MM.1S (cell line): ENCODE data around the gene CFAP73.

ENCODE experiments used
- DNase-seq: peaks from one replicate; pipeline ENCODE4 v3.0.0-alpha.2; 2015
- H2AFZ ChIP-seq: fragments of 300-600 bp; sonication (generic); 2 replicates; pipeline ENCODE4 v1.6.0; 2016; ENCODE audit warnings: antibody characterized with exemption, low read length
- H3F3A ChIP-seq: fragments of 300-600 bp; sonication (generic); 2 replicates; pipeline ENCODE4 v1.6.1; 2016; ENCODE audit warnings: mild to moderate bottlenecking, antibody characterized with exemption, low read length, moderate library complexity, mixed read lengths; ENCODE audit not compliant: insufficient read depth
- H3K27ac ChIP-seq: fragments of 300-600 bp; sonication (generic); 2 replicates; pipeline ENCODE4 v1.5.1; 2016; ENCODE audit warnings: mild to moderate bottlenecking, low read length
- H3K27me3 ChIP-seq: fragments of 300-600 bp; sonication (generic); replicated peaks from 2 replicates; pipeline ENCODE4 v1.6.0; 2016; ENCODE audit warnings: low read length; ENCODE audit not compliant: insufficient read depth
- H3K36me3 ChIP-seq: fragments of 300-600 bp; sonication (generic); replicated peaks from 2 replicates; pipeline ENCODE4 v1.6.1; 2016; ENCODE audit warnings: mild to moderate bottlenecking, low read length, mixed read lengths; ENCODE audit not compliant: insufficient read depth
- H3K4me1 ChIP-seq: fragments of 300-600 bp; sonication (generic); 2 replicates; pipeline ENCODE4 v1.6.1; 2016; ENCODE audit warnings: low read length, mixed read lengths
- H3K4me2 ChIP-seq: fragments of 300-600 bp; sonication (generic); 2 replicates; pipeline ENCODE4 v1.6.0; 2016; ENCODE audit warnings: low read depth, low read length
- H3K4me3 ChIP-seq: fragments of 300-600 bp; sonication (generic); 2 replicates; pipeline ENCODE4 v1.5.1; 2016; ENCODE audit warnings: low read length, mixed read lengths
- H3K79me2 ChIP-seq: fragments of 300-600 bp; sonication (generic); 2 replicates; pipeline ENCODE4 v1.6.1; 2016; ENCODE audit warnings: mixed run types, low read length, mixed read lengths
- H3K9ac ChIP-seq: fragments of 300-600 bp; sonication (generic); 2 replicates; pipeline ENCODE4 v1.6.1; 2016; ENCODE audit warnings: low read length, mixed read lengths
- H3K9me2 ChIP-seq: fragments of 300-600 bp; sonication (generic); replicated peaks from 2 replicates; pipeline ENCODE4 v1.6.1; 2016; ENCODE audit warnings: mild to moderate bottlenecking, low read length, mixed read lengths; ENCODE audit not compliant: insufficient read depth
- H3K9me3 ChIP-seq: fragments of 300-600 bp; sonication (generic); replicated peaks from 2 replicates; pipeline ENCODE4 v1.6.1; 2016; ENCODE audit warnings: mild to moderate bottlenecking, low read length, mixed read lengths; ENCODE audit not compliant: insufficient read depth
- H4K20me1 ChIP-seq: fragments of 300-600 bp; sonication (generic); 2 replicates; pipeline ENCODE4 v1.6.1; 2016; ENCODE audit warnings: mild to moderate bottlenecking, low read length, moderate library complexity, mixed read lengths; ENCODE audit not compliant: insufficient read depth
- CTCF ChIP-seq: fragments of 300-600 bp; sonication (generic); IDR thresholded peaks from 2 replicates; pipeline ENCODE4 v1.5.1; 2016; ENCODE audit warnings: antibody characterized with exemption, low read length, mixed read lengths
- EZH2 ChIP-seq: fragments of 300-600 bp; sonication (generic); optimal IDR thresholded peaks from 2 replicates; pipeline ENCODE3; 2017; ENCODE audit warnings: low read depth, mild to moderate bottlenecking, antibody characterized with exemption, low read length, mixed read lengths
- EZH2phosphoT487 ChIP-seq: fragments of 300-600 bp; sonication (generic); IDR thresholded peaks from 2 replicates; pipeline ENCODE4 v1.6.1; 2018; ENCODE audit warnings: antibody characterized with exemption, low read length

CFAP73 gene

GRCh38 chr12:113128802-113129663 is 20.5 kb upstream of the CFAP73 start:
- no peaks in the 10 kb centered on the region for H4K20me1 ChIP-seq
- no peaks in the 10 kb centered on the region for H3K4me1 ChIP-seq
- H3K36me3 ChIP-seq = no peaks in the 10 kb centered on the region
- H3K27me3 ChIP-seq = no peaks in the 10 kb centered on the region
- no peaks in the 10 kb centered on the region for H3K79me2 ChIP-seq
- no peaks in the 10 kb centered on the region for H3K9me2 ChIP-seq
- no peak overlapping the region for H2AFZ ChIP-seq
- DNase-seq = no peak
- no peak overlapping the region for H3K9ac ChIP-seq
- no peak overlapping the region for H3K4me2 ChIP-seq
- no peaks in the 10 kb centered on the region for H3F3A ChIP-seq
- no peak overlapping the region for H3K27ac ChIP-seq
- H3K9me3 ChIP-seq = no peaks in the 10 kb centered on the region
- TF ChIP-seq EZH2phosphoT487 = no peak
- no peak for TF ChIP-seq CTCF
- TF ChIP-seq EZH2 = no peak
- H3K4me3 ChIP-seq = no peak overlapping the region

- Histone ChIP-seq H3K9ac (no peak overlapping the region), H3K4me2 (no peak overlapping the region)
These were observed 19.7 kb upstream of the CFAP73 start for GRCh38 chr12:113129664-113130456.

GRCh38 chr12:113130457-113131135 is 18.9 kb upstream of the CFAP73 start:
- no peaks in the 10 kb centered on the region for H3K36me3 ChIP-seq
- no peak for TF ChIP-seq EZH2phosphoT487
- TF ChIP-seq CTCF = no peak
- no peak for TF ChIP-seq EZH2
- H3K27ac ChIP-seq = no peak overlapping the region
- H3K4me1 ChIP-seq = no peaks in the 10 kb centered on the region
- no peaks in the 10 kb centered on the region for H3F3A ChIP-seq
- H3K9ac ChIP-seq = no peak overlapping the region
- no peaks in the 10 kb centered on the region for H4K20me1 ChIP-seq
- no peaks in the 10 kb centered on the region for H3K9me3 ChIP-seq
- H3K27me3 ChIP-seq = no peaks in the 10 kb centered on the region
- H2AFZ ChIP-seq = no peak overlapping the region
- no peak overlapping the region for H3K4me2 ChIP-seq
- H3K79me2 ChIP-seq = no peaks in the 10 kb centered on the region
- H3K4me3 ChIP-seq = no peak overlapping the region
- H3K9me2 ChIP-seq = no peaks in the 10 kb centered on the region
- no peak for DNase-seq

More at GRCh38 chr12:113129664-113130456, 19.7 kb upstream of the CFAP73 start:
- no peaks in the 10 kb centered on the region for H3F3A ChIP-seq
- no peak for DNase-seq
- no peaks in the 10 kb centered on the region for H3K27me3 ChIP-seq
- H3K4me1 ChIP-seq = no peaks in the 10 kb centered on the region
- H3K4me3 ChIP-seq = no peak overlapping the region
- no peak overlapping the region for H3K27ac ChIP-seq
- no peaks in the 10 kb centered on the region for H3K36me3 ChIP-seq
- no peak for TF ChIP-seq CTCF
- TF ChIP-seq EZH2 = no peak
- no peak for TF ChIP-seq EZH2phosphoT487
- H2AFZ ChIP-seq = no peak overlapping the region
- no peaks in the 10 kb centered on the region for H3K79me2 ChIP-seq
- H3K9me2 ChIP-seq = no peaks in the 10 kb centered on the region
- H3K9me3 ChIP-seq = no peaks in the 10 kb centered on the region
- H4K20me1 ChIP-seq = no peaks in the 10 kb centered on the region
